Mononuclear cell (primary cell): ENCODE measurements around the gene GDNF. TPM values are rescaled to one million over a fixed set of nuclear protein-coding genes. Genes with fewer than 3 reads are reported as not detected.

Experiments
- H3K27me3 ChIP-seq: 2 replicates; pipeline ENCODE4 v1.6.0; 2011; ENCODE audit warnings: low read length, control low read depth; ENCODE audit not compliant: insufficient read depth
- H3K4me1 ChIP-seq: 2 replicates; pipeline ENCODE4 v1.5.1; 2011; ENCODE audit warnings: mild to moderate bottlenecking, low read length, control low read depth; ENCODE audit not compliant: insufficient read depth
- H3K4me3 ChIP-seq: 2 replicates; pipeline ENCODE4 v1.5.1; 2011; ENCODE audit warnings: mild to moderate bottlenecking, low read length, moderate library complexity
- H3K9me3 ChIP-seq: 2 replicates; pipeline ENCODE4 v1.5.1; 2011; ENCODE audit warnings: low read depth, mild to moderate bottlenecking, control low read depth, low read length
- total RNA-seq: library from RNA; depleted of rRNA; stranded (reverse); fragments of >200 nt; gene quantifications from one replicate; pipeline ENCODE4 v1.2.3, GENCODE V29; 2012

Gene GDNF
- total RNA-seq, 1 donor, result not detected

DNA sequence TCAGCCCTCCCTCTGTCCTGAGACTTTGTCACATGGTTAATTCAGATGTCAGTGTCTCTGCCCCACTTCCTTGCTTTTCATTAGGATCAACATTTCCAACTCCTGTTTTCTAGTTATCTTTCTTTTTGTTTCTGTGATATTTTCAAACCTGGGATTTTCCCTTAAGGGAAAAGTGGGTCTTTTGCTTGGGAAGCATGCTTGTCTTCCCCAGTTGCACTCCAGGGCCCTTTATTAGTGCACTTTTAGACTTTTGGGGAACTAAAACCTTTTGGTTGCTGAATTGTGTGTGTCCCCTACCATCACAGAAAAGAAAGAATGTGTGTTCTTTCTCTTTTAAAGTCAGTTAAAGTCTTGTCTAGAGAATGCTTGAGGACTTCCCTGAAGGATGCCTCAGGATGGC lies 18.4 kb upstream of the GDNF start:
- Histone ChIP-seq H3K4me3 (no peak overlapping the region), H3K27me3 (no peaks in the 10 kb centered on the region), H3K9me3 (no peaks in the 10 kb centered on the region)

GRCh38 chr5:37857696-37858095 lies 17.9 kb upstream of the GDNF start:
- Histone ChIP-seq H3K4me3 (no peak overlapping the region), H3K27me3 (no peaks in the 10 kb centered on the region), H3K9me3 (no peaks in the 10 kb centered on the region), H3K4me1 (no peaks in the 10 kb centered on the region)

More for the DNA sequence above, 18.4 kb upstream of the GDNF start:
- no peaks in the 10 kb centered on the region for H3K4me1 ChIP-seq

DNA sequence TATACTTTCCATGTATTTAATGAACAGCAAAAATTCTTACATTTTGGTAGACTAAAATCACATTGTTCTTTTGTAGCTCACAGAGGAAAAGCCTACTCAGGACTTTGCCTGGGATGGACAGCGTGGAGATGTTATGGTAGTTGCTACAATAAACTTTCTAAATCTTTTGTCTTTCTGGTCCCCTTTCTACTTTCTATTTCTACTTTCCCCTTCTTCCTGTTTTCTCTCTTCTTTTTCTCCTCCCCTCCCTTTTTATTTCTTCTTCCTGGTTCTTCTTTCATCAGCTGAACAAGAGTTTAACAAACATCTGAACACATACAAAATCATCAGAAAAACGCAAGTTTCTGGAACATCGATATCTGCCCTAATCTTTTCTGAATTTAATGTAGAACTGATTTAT lies 15.6 kb upstream of the GDNF start:
- Histone ChIP-seq H3K27me3 (peaks cover 2% of the 10 kb centered on the region), H3K9me3 (no peaks in the 10 kb centered on the region), H3K4me3 (no peak overlapping the region), H3K4me1 (no peaks in the 10 kb centered on the region)

DNA sequence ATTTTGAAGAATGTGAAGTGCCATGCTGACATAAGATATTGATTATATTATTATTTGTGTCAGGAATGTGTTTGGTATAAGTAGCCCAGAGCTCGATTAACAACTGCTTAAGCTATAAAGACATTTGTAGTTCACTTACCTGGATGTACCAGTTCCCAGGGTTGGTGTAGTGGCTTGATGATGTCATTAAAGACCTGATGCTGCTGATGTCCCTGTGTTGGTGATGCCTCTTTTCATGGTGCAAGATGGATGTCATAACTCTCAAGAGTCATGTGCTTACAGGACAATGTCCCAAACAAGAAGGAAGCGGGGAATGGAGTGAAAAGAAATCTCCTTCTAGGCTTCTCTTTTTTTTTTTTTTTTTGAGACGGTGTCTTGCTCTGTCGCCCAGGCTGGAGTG lies 11.5 kb upstream of the GDNF start:
- Histone ChIP-seq H3K27me3 (peaks cover 2% of the 10 kb centered on the region), H3K9me3 (no peaks in the 10 kb centered on the region), H3K4me3 (no peak overlapping the region), H3K4me1 (no peaks in the 10 kb centered on the region)

GRCh38 chr5:37850226-37850865 lies 10.5 kb upstream of the GDNF start:
- no peaks in the 10 kb centered on the region for H3K9me3 ChIP-seq
- H3K4me3 ChIP-seq, result no peak overlapping the region

GRCh38 chr5:37849641-37850040 lies 9.8 kb upstream of the GDNF start:
- H3K4me1 ChIP-seq, result no peaks in the 10 kb centered on the region
- H3K9me3 ChIP-seq, result no peaks in the 10 kb centered on the region
- H3K4me3 ChIP-seq, result no peak overlapping the region
- peaks cover 6% of the 10 kb centered on the region for H3K27me3 ChIP-seq

More at GRCh38 chr5:37850226-37850865, 10.5 kb upstream of the GDNF start:
- H3K27me3 ChIP-seq, result peaks cover 2% of the 10 kb centered on the region
- no peaks in the 10 kb centered on the region for H3K4me1 ChIP-seq

DNA sequence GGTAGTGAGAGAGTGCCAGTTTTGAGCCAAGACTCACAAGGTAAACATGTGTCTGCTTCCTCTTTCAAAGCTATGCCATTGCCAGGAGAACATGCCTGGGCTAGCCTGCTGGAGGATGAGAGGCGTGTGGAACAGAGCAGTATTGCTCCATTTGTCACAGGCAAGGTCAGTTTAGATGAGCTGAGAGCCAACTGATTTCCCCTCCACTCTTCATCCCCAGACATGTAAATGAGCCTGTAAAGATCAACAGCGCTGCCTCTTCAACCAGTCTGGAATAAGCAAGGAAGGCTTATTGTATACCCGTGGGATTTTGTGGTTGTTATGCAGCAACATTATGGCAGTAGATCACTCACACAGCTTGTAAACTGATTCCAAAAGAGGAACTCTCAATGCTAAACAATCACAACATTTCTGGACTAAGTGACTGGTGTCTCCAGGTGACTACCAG lies 8.2 kb upstream of the GDNF start:
- no peak overlapping the region for H3K4me3 ChIP-seq
- H3K27me3 ChIP-seq, result peaks cover 23% of the 10 kb centered on the region
- no peaks in the 10 kb centered on the region for H3K9me3 ChIP-seq
- no peaks in the 10 kb centered on the region for H3K4me1 ChIP-seq

GRCh38 chr5:37846786-37847310 lies 7.0 kb upstream of the GDNF start:
- Histone ChIP-seq H3K27me3 (peaks cover 34% of the 10 kb centered on the region), H3K4me3 (no peak overlapping the region), H3K9me3 (no peaks in the 10 kb centered on the region), H3K4me1 (no peaks in the 10 kb centered on the region)

GRCh38 chr5:37844009-37844408 lies 4.2 kb upstream of the GDNF start:
- Histone ChIP-seq H3K4me1 (no peaks in the 10 kb centered on the region), H3K27me3 (peaks cover 54% of the 10 kb centered on the region), H3K9me3 (no peaks in the 10 kb centered on the region), H3K4me3 (no peak overlapping the region)

- Histone ChIP-seq H3K4me3 (no peak overlapping the region), H3K4me1 (peaks cover 8% of the 10 kb centered on the region), H3K27me3 (peaks cover 74% of the 10 kb centered on the region), H3K9me3 (no peaks in the 10 kb centered on the region)
Observed at GRCh38 chr5:37842048-37842447, 2.2 kb upstream of the GDNF start.

- Histone ChIP-seq H3K27me3 (peaks cover 81% of the 10 kb centered on the region), H3K4me1 (peaks cover 8% of the 10 kb centered on the region), H3K4me3 (no peak overlapping the region)
Observed at GRCh38 chr5:37841203-37841602, 1.4 kb upstream of the GDNF start.

DNA sequence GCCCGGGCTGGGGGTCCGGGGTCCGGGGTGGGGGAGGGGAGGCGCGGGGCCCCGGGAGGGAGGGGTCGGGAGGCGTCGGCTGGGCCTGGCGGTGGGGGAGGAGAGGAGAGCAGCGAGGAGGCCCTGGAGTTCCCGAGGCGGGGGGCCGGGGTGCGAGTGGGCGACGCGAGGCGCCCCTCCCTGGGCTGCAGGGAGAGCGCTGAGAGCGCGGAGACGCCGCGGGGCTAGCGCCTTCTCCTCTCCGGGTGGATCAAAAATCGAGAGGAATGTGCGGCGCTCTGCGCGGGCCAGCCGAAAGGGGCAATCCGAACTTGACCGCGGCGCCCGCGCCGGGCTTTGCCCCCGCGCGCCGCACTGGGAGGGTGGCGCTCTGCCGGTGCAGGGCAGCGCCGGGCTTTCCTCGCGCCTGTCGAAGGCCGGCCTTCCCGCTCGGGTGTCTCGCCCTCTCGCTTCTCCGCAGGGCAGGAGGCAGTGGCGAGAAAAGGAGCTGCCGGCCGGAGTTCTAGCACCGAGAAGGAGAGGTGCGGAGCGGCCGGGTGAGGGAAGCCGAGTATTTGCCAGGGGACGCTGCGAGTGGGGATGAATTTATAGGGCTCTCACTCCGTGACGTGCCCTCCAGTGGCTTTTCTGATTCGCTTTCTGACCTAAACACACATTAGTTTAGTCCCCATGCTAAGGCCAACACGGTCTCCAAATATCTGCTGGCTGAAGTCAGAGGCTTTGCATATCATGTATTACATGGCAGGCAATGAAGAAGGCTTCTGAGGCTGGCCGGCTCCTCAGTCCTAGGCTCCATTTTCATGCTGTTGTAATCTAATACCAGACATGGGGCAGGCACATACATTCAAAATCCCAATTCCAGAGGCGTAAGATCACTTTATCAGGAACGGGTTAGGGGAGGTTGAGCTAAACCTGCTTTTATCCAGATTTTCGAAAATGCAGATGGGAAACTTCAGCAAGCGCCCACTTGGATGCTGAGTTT lies 503 bp upstream of the GDNF start:
- Histone ChIP-seq H3K9me3 (no peaks in the 10 kb centered on the region), H3K27me3 (peaks cover 90% of the 10 kb centered on the region), H3K4me3 (no peak overlapping the region), H3K4me1 (peaks cover 8% of the 10 kb centered on the region)

More at GRCh38 chr5:37841203-37841602, 1.4 kb upstream of the GDNF start:
- H3K9me3 ChIP-seq, result no peaks in the 10 kb centered on the region

GRCh38 chr5:37838933-37839341 lies 904 bp downstream of the GDNF start:
- Histone ChIP-seq H3K4me1 (peaks cover 8% of the 10 kb centered on the region), H3K4me3 (no peak overlapping the region), H3K27me3 (peaks cover 92% of the 10 kb centered on the region), H3K9me3 (no peaks in the 10 kb centered on the region)

GRCh38 chr5:37838152-37838932 lies 1.5 kb downstream of the GDNF start:
- Histone ChIP-seq H3K4me3 (no peak overlapping the region), H3K9me3 (no peaks in the 10 kb centered on the region), H3K27me3 (peaks cover 92% of the 10 kb centered on the region), H3K4me1 (peaks cover 8% of the 10 kb centered on the region)
